ENCODE results near the gene ACSM3. TPM values are rescaled to one million over a fixed set of nuclear protein-coding genes. Genes with fewer than 3 reads are reported as not detected.

ACSM3 gene
- total RNA-seq, 1 donor from 2014 or later, result not detected

- Histone ChIP-seq H3K4me3 (no peak overlapping the region), H3K36me3 (no peaks in the 10 kb centered on the region), H3K9me3 (no peaks in the 10 kb centered on the region), H3K27me3 (no peaks in the 10 kb centered on the region), H3K27ac (no peak overlapping the region), H3K4me1 (peaks cover 0 to 5% of the 10 kb centered on the region in 2 donors)
- DNase-seq (ENCODE audit: low spot score in 2 of 2), result no peak
- TF ChIP-seq CTCF (IDR thresholded peaks at IDR 0.05), result no peak
- intact Hi-C loops (cut with DNase I), result loop anchor here (2.0 to 5.0 kb wide), 4 partner anchors 43 to 493 kb away; partner anchors contain the start of gene THUMPD1
Measured at GRCh38 chr16:20807862-20808261, 44.0 kb downstream of the ACSM3 start.

GRCh38 chr16:20811889-20812439, 48.1 kb downstream of the ACSM3 start:
- intact Hi-C loops (cut with DNase I), result no loop called here
- no peak overlapping the region for H3K27ac ChIP-seq
- no peaks in the 10 kb centered on the region for H3K4me1 ChIP-seq
- no peaks in the 10 kb centered on the region for H3K27me3 ChIP-seq
- TF ChIP-seq CTCF (IDR thresholded peaks at IDR 0.05), result no peak
- no peaks in the 10 kb centered on the region for H3K36me3 ChIP-seq
- no peak for DNase-seq (ENCODE audit: low spot score in 2 of 2)
- no peaks in the 10 kb centered on the region for H3K9me3 ChIP-seq
- no peak overlapping the region for H3K4me3 ChIP-seq

- H3K27me3 ChIP-seq, result no peaks in the 10 kb centered on the region
- intact Hi-C loops (cut with DNase I), result no loop called here
- H3K4me3 ChIP-seq, result no peak overlapping the region
- H3K27ac ChIP-seq, result no peak overlapping the region
- DNase-seq (ENCODE audit: low spot score in 2 of 2), result no peak
- H3K9me3 ChIP-seq, result no peaks in the 10 kb centered on the region
- no peaks in the 10 kb centered on the region for H3K36me3 ChIP-seq
- no peak for TF ChIP-seq CTCF (IDR thresholded peaks at IDR 0.05)
- H3K4me1 ChIP-seq, result no peaks in the 10 kb centered on the region
Measured at GRCh38 chr16:20812510-20812909, 48.7 kb downstream of the ACSM3 start.

GRCh38 chr16:20814784-20815183, 51.0 kb downstream of the ACSM3 start:
- no peaks in the 10 kb centered on the region for H3K27me3 ChIP-seq
- no peak overlapping the region for H3K27ac ChIP-seq
- no peak for TF ChIP-seq CTCF (IDR thresholded peaks at IDR 0.05)

GRCh38 chr16:20818929-20819585, 55.2 kb downstream of the ACSM3 start:
- intact Hi-C loops (cut with DNase I), result no loop called here
- DNase-seq (ENCODE audit: low spot score in 2 of 2), result no peak
- Histone ChIP-seq H3K27me3 (no peaks in the 10 kb centered on the region), H3K36me3 (no peaks in the 10 kb centered on the region), H3K9me3 (no peaks in the 10 kb centered on the region), H3K27ac (no peak overlapping the region), H3K4me1 (no peaks in the 10 kb centered on the region), H3K4me3 (no peak overlapping the region)
- no peak for TF ChIP-seq CTCF (IDR thresholded peaks at IDR 0.05)

More at GRCh38 chr16:20814784-20815183, 51.0 kb downstream of the ACSM3 start:
- Histone ChIP-seq H3K9me3 (no peaks in the 10 kb centered on the region), H3K36me3 (no peaks in the 10 kb centered on the region), H3K4me3 (no peak overlapping the region), H3K4me1 (no peaks in the 10 kb centered on the region)
- DNase-seq (ENCODE audit: low spot score in 2 of 2), result no peak
- intact Hi-C loops (cut with DNase I), result no loop called here
